RKO (cell line): ENCODE data around the gene SLC16A9.
A peak's percentile ranks its signal among the peaks of the same experiment; 100 is the strongest.

Source experiments
- DNase-seq: peaks from one replicate; pipeline ENCODE4 v3.0.0-alpha.2; 2016; ENCODE audit warnings: low spot score

The SLC16A9 gene

DNA sequence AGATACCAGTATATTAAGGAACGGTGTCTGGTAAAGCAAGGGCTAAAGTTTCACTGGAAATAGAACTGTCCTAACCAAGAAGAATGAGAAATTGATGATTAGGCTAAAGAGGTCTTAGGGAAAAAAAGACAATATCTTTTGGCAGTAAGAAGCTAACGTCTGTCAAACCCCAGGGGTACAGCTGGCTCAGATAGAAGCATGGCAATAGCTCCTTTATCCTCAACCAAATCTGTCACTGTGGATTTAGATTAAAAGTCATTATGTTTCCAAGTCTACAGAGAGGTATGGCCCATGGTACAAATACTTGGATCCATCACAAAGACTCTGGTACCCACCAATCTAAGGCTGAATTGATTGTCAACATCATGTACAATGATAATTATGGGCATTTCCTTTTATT, 8.6 kb upstream of the SLC16A9 start:
- DNase-seq, result no peak

DNA sequence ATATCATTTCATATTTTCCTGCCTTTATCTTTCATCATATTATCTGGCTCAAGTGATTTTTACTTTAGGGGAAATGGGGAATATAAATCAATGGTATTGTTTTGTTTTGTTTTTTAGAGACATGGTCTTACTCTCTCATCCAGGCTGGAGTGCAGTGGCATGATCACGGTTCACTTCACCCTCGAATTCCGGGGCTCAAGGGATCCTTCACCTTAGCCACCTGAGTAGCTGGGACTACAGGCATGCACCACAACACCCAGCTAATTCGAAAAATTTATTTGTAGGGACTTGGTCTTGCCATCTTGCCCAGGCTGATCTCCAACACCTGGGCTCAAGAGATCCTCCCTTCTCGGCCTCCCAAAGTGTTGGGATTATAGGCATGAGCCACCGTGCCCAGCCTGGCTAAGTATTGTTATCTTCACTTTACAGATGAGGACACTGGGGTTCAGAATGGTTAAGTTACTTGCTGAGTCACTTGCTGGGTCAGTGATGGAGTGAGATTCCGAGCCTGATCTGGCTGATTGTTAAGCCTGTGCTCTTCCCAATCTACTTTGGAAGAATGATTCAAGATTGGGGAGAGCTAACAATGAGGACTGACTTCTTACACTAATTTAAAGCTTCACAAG, 3.7 kb upstream of the SLC16A9 start:
- no peak for DNase-seq

DNA sequence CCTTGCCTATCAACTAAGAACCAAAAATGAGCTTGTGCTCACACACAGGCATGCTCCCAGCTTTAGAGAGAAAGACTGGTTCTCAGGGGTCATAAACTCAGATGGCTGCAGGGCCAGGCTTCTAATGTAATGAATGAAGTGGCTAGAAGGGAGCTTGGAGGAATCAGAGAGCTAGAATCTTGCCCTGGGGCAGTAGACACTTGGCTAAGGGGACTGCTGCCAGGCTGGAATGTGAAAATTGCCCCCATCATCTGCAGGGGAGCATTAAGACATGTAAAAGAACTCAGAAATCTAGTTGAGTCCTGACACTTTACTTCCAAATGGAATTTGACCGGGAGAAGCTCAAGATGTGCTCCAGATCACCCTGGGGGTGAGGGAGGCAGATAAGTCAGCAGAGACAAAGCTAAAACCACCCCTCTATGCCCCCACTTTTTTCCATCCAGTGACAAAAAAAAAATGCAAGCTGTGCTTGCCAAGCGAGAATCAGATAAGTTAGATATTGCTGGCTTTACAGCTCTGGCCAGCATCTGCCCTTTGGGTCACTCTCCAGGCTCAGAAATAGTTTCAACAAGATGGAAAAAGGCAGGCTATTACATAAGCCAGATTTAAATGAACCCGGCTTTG, 2.3 kb upstream of the SLC16A9 start:
- no peak for DNase-seq

DNA sequence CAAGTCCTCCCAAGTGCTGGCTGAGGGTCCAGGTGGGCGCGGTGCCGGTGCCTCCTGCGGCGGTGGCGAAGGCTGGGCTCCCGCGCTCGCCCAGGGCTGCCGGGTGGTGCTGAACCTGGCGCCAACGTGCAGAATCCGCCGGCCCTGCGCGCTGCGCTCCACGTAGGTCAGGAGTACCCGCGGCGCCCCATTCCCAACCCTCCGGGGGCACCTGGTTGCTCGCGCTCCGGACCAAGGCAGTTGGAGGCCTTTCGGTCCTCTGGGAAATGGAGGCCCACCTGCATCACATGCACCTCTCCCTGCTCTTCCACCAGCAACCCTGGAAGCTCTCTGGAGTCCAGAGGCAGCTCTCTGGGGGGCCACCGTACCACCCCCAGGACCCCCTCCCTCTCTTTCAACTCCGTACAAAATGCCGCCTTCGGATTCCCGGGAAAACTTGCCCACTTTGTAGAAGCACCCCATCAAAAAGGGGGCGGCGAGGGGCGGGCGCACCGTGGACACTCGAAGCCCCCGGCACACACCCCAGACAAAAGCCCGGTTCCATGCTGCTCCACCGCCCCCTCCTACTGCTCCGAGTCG, 745 bp downstream of the SLC16A9 start:
- peak; percentile 48 for DNase-seq

DNA sequence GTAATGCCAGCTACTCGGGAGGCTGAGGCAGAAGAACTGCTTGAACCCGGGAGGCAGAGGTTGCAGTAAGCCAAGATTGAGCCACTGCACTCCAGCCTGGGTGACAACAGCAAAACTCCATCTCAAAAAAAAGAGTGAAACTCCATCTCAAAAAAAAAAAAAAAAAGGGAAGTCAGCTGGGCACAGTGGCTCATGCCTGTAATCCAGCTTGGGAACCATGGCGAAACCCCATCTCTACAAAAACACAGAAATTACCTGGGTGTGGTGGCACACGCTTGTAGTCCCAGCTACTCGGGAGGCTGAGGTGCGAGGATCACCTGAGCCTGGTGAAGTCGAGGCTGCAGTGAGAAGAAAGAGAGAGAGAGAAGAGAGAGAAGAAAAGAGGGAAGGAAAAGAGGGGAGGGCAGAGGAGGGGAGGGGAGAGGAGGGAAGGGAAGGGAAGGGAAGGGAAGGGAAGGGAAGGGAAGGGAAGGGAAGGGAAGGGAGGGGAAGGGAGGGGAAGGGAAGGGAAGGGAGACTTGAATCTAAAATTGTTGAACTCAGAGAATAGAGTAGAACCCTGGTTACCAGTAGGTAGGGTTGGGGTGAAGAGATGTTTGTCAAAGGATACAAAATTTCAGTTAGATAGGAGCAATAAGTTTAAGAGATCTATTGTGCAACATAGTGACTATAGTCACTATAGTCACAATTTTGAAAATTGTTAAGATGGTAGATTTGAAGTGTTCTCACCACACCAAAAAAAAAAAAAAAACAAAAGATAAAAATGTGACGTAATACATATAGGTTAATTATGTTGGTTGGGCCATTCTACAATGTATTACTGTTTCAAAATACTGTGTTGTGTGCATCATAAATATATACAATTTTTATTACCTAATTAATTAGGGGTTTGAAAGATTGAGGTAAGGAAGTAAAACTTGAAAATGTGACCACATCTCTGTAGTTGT, 2.5 kb downstream of the SLC16A9 start:
- no peak for DNase-seq

DNA sequence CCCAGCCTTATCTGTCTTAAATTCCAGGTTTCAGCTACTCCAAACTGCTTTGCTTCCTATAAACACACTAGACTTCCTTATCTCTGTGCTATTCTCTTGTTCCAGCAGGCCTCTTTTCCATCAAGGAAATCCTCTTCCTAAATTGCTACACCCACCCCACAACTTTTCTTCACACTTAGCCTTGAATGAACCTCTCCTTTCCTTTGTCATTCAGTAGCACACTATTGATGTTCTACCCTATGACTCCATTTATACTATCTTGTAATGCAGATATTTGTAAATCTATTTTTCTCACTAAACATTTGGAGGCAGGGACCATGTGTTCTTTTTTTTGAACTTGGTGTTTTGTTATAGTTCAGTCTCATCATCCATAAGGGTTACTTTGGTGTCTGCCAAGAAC, 3.7 kb downstream of the SLC16A9 start:
- DNase-seq, result no peak

DNA sequence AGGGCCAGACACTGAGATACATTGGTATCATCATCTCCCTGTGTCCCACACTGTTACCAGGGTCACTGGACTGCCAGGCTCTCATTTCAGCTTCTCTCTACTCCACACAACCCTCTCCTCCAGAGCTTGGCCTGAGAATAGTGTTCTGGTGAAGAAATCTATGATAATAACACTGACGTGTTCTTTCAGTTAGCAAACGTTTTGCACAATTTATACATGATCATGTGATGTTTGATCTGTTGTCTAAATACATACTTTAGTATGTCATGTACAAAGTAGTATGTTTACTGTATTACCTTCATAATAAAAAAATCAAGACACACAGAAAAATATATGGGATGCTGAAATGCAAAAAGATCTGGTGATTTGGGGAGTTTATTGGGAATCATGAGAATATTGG, 5.0 kb downstream of the SLC16A9 start:
- DNase-seq, result no peak

DNA sequence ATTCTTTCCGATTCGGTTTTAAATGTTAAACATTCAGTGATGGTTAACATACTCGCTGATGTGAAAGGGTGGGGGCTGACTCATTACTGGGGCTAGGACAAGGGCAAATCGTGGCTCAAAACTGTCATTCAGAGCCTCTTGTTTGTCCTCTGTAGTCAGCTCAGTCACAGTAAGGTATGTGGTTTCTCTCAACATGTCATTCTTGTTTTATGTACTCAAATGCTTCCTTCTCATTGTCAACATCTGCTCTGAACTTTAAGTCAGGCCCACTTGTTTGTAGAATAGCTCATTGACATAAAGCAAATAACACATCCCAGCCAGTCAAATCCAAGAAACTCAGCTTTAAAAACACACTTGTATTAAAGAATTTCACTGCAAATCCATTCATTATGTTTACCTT, 7.3 kb downstream of the SLC16A9 start:
- no peak for DNase-seq

DNA sequence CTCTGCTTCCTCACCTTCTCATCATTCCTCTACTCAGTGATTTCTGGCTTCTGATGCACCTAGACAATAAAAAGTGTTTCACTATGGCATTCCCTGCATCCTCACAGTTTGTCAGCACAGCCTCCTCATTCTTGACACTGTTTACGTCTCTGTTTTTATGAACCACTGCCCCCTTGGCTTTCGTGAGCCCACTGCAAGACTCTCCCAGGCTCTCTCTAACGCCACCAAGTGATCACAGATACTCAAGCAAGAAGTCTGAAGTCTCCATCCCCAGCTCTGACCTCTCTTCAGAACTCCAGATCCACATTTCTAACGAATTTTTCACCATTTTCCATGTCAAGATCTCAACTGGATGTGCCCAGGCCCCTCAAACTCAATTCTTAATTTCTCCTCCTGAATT, 8.9 kb downstream of the SLC16A9 start:
- no peak for DNase-seq

DNA sequence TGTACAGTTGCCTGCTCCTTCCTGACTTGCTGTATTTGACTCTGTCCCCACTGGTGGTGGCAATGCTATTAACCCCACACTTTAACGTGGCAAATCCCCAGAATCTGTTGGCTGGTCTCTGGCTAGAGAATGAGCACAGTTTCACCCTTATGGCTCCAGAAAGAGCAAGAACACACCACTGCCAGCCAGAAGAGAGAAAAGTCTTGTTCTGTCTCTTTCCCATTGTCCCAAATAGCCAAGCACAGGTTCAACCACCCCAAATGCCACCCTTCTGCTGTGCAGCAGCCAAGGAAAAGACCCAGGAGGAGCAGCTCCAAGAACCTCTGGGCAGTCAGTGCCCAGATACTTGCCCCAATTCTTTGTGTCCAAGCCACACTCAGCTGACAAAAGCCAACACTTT, 11.3 kb downstream of the SLC16A9 start:
- no peak for DNase-seq

DNA sequence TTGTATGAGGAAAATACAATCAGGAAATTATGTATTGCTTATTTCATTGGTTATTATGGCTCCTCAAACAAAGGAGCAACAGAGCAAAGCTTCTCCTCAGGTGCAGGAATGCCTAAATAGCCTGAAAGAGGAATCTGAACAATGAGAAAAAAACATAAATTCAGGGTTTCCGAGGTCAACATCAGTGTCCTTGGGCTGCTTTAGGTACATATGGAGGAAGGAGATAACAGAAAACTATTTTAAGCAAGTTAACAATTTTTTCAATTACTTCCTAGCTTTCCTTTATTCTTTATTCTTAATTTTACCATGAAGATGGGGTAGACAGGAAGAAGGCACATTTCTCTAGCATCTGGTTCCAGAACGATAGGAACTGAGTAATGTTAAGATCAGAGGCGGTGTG, 14.0 kb downstream of the SLC16A9 start:
- DNase-seq, result no peak

DNA sequence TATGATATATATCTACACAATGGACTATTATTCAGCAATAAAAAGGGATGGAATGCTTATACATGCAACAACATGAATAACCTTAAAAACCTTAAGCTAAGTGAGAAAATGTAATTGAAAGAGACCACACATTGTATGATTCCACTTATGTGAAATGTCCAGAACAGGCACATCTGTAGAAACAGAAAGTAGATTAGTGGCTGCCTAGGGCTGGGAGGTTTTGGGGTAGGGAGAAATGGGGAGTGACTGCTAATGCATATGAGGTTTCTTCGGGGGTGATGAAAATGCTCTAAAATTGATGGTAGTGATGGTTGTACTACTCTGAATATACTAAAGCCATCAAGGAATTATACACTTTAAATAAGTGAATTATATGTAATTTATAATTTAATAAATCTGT, 14.7 kb downstream of the SLC16A9 start:
- no peak for DNase-seq

DNA sequence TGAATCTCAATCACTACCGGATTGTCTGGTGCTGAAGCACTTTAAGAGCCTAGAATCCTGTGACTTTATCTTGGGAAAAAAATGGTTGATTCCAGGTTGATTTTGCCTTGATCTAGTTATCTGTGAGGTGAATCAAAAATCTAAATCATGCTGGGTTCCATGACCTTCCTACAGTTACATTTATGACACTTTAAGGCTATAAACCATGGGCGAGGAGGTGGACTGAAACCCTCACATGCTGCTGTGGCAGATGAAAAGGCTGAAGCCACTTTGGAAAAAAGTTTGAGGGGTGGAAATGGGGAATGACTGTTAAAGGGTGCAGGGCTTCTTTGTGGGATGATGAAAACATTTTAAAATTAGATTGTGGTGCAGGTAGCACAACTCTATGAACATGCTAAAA, 17.5 kb downstream of the SLC16A9 start:
- no peak for DNase-seq

DNA sequence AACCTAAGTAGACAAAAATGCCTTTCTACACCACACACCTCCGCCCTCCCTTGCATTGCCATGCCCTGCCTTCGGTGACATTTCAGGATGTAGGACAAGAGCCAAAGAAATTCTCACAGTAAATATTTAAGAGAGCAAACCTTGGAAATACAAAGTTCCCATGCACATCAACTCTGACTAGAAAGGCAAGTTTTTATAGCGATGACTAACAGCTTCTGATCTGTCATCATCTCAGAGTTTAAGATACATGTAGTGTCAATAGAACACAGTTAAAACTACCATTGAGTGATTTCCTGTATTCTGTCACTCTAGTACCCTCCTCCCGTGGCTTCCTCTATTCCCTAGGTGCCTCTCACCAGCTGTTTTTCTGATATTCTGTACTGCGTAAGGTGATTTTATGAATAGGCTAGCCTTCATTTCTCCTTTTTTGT, 20.7 kb downstream of the SLC16A9 start:
- DNase-seq, result peak; percentile 33

DNA sequence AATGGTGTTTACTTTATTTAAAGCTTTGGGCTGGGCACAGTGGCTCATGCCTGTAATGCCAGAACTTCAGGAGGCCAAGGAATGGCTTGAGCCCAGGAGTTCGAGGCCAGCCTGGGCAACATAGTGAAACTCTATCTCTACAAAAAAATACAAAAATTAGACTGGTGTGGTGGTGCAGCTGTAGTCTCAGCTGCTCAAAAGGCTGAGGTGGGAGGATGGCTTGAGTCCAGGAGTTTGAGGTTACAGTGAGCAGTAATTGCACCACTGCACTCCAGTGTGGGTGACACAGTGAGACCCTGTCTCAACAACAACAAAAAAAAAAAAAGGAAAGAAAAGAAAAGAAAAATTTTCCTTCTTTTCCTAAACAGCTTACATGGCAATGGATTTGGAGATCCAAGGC, 22.0 kb downstream of the SLC16A9 start:
- DNase-seq, result no peak

DNA sequence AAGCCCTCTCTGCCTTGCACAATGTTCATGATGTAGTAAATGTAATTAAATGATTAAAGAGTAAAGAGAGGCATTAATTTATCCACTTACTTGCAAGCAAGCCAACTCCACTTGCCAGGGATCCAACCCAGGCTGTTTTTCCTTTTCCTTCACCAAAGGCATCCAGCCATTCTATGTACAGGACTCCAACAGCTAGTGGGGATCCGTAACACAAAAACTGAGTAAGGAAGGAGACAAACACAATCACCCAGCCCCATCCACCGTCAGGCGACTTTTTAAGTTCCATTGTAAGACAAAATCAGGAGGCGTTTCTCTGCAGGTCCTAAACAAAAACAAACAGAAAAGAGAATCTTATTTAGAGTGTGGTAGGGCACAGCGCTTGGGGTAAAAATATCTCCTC, 25.6 kb downstream of the SLC16A9 start:
- no peak for DNase-seq

DNA sequence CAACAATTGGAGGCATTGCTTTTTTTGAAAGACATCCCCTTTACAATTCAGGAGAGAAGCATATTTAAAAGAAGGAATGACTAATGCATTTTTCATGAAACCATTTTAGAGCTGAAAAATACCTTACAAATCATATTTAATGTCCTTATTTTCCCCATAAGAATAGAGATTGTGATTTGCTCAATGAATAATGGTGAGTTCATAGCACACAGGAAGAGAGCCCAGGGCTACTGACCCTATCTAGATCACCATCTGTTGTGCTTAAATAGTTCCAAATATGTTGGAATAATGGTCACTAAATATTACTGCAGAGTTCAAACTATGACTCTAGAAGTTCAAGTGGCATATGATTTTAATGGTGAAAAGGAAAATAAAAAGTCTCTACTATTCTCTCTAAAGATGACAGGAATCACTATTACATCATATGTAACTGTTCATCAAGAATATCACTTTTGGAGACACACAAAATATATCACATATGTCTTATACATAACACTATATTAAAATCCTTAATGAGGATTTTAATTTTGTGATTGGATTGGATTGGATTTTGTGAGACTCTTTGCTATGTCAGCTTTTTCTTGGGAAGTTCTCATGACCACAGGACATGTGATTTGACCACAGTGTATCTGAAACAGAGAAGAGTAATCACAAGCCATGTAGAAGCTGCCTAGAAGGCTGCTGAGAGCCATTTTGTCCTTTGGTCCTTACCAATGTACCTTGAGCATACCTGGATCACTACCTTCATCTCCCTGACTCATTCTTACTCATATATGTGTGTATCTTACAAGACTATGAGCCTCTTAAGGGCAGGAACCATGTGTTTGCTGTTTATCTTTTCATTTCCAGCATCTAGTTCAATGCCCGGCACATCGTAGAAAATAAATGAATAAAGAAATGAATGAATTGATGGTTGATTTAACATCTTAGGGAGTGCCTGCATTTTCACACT, 26.4 kb downstream of the SLC16A9 start:
- DNase-seq, result no peak

DNA sequence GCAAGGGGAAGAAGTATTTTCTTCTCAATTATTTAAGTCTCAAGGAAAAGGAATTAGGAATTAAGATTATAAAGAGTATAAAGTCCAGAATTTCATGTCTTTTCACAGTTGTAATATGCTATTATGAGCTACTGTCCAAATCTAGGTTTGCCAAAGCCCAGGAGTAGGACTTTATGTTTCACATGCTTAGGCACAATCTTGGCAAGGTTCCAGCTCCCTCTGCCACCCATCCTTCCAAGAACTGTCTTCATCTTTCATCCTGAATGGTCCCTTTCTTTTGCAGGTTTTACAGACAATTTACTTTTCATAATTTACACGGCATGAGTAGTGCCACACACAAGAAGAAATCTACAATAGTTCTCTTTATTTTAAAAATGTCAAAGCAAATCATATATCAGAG, 29.5 kb downstream of the SLC16A9 start:
- no peak for DNase-seq

DNA sequence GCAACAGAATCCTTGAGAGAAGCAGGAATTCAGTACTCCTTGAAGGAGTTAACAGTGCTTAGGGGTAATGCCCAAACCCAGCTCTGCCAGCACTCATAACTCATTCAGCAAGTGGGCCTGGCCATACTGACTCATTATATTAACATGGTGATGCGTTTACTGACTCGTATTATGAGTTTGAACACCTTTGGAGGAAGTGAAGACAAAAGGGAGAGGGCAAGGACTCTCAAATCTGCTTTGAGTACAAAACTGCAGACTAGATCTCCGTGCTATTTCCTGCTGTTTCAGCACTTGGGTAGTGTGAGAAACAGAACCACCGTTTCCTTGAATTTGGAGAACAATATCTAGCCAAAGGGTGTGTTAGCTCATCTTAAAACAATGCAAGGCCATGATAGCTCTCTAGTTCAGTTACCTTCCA, 30.8 kb downstream of the SLC16A9 start:
- DNase-seq, result peak; percentile 11

DNA sequence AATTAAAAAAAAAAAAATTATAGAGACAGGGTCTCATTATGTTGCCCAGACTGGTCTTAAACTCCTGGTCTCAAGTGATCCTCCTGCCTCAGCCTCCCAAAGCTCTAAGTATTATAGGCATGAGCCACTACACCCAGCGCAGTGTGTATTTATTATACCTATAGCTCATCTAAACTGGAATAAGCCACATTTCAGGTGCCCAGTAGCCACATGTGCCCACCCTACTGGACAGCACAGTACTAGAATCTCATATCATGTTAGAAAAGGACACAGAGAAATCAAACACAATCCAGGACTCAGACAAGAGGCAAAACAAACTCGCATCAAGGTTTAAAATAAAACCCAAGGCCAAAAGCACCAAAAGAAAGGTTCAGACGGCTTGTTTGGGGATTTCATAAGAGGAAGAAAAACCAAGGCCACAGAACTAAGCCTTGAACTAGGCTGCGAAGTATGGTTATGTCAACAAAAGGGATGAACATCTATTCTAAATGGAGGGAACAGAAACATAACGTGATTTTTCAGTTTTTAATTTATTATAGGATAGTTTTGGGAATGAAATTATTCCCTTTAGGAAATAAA, 32.3 kb downstream of the SLC16A9 start:
- no peak for DNase-seq

DNA sequence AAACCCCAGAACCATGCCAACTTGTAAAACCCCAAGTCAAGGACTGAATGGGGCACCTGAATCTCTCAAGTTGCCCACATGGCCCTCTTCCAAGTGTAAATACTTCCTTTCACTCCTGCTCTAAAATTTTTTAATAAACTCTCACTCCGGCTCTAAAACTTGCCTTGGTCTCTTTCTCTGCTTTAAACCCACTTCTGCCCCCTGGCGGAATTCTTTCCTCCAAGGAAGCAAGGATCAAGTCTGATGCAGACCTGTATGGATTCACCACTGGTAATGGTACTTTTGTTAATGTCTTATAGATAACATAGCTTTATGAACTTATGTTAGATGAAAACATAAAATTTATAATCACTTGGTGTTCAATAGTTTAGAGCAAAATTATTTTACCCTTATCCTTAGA, 33.8 kb downstream of the SLC16A9 start:
- DNase-seq, result no peak
